NB4 (cell line): ENCODE measurements around the gene DGKH.

Experiments
- CTCF ChIP-seq: IDR thresholded peaks from one replicate; pipeline ENCODE4 v1.5.1; 2012; ENCODE audit warnings: low read depth, low read length
- MYC ChIP-seq: IDR thresholded peaks from 2 replicates; pipeline ENCODE4 v1.6.1; 2011; ENCODE audit warnings: low read depth, low read length
- POLR2A ChIP-seq: IDR thresholded peaks from 2 replicates; pipeline ENCODE4 v1.6.1; 2011; ENCODE audit warnings: mild to moderate bottlenecking; ENCODE audit not compliant: insufficient read length; ENCODE audit errors: extremely low read depth

- TF ChIP-seq CTCF: no peak
- no peak for TF ChIP-seq POLR2A
- no peak for TF ChIP-seq MYC
Observed at GRCh38 chr13:42094516-42095040, 46.1 kb downstream of the DGKH start.
